ENCODE data around the gene ATP5F1C. TPM values are rescaled to one million over a fixed set of nuclear protein-coding genes. Genes with fewer than 3 reads are reported as not detected.
A peak's percentile ranks its signal among the peaks of the same experiment; 100 is the strongest.

ATP5F1C gene
- total and polyA plus RNA-seq, 2 experiments from 2014 or later, result 332 to 537 TPM

DNA sequence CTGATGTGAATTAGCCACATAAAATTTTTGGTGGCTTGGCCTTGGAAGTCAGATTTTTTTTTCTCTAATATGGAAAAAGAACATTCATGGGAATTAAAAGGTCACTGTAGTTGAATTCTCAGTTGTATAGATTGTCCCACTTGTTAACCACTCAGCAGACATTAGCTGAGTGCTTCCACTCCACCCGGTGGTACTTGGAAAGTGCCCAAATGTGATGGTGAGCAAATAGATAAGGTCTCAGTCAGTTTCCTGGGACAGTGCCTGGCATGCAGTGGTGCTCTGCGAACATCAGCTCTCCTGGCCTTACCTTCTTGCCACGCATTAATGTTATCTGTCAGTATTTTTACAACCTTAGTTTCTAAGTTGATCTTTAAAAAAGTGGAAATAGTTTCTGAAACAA lies 1.4 kb downstream of the ATP5F1C start:
- H3K9me2 ChIP-seq (ENCODE audit: insufficient read depth), result no peaks in the 10 kb centered on the region
- H3K36me3 Mint-ChIP-seq (ENCODE audit: low read depth), result peaks cover 9% of the 10 kb centered on the region; the same call in 2 of the 3 replicates
- H4K20me1 ChIP-seq (replicated peaks; ENCODE audit: insufficient read depth), result peaks cover 40% of the 10 kb centered on the region
- no peak for TF ChIP-seq POLR2AphosphoS5 (IDR thresholded peaks at IDR 0.05; ENCODE audit: low read depth)
- TF ChIP-seq, protein P1, sequence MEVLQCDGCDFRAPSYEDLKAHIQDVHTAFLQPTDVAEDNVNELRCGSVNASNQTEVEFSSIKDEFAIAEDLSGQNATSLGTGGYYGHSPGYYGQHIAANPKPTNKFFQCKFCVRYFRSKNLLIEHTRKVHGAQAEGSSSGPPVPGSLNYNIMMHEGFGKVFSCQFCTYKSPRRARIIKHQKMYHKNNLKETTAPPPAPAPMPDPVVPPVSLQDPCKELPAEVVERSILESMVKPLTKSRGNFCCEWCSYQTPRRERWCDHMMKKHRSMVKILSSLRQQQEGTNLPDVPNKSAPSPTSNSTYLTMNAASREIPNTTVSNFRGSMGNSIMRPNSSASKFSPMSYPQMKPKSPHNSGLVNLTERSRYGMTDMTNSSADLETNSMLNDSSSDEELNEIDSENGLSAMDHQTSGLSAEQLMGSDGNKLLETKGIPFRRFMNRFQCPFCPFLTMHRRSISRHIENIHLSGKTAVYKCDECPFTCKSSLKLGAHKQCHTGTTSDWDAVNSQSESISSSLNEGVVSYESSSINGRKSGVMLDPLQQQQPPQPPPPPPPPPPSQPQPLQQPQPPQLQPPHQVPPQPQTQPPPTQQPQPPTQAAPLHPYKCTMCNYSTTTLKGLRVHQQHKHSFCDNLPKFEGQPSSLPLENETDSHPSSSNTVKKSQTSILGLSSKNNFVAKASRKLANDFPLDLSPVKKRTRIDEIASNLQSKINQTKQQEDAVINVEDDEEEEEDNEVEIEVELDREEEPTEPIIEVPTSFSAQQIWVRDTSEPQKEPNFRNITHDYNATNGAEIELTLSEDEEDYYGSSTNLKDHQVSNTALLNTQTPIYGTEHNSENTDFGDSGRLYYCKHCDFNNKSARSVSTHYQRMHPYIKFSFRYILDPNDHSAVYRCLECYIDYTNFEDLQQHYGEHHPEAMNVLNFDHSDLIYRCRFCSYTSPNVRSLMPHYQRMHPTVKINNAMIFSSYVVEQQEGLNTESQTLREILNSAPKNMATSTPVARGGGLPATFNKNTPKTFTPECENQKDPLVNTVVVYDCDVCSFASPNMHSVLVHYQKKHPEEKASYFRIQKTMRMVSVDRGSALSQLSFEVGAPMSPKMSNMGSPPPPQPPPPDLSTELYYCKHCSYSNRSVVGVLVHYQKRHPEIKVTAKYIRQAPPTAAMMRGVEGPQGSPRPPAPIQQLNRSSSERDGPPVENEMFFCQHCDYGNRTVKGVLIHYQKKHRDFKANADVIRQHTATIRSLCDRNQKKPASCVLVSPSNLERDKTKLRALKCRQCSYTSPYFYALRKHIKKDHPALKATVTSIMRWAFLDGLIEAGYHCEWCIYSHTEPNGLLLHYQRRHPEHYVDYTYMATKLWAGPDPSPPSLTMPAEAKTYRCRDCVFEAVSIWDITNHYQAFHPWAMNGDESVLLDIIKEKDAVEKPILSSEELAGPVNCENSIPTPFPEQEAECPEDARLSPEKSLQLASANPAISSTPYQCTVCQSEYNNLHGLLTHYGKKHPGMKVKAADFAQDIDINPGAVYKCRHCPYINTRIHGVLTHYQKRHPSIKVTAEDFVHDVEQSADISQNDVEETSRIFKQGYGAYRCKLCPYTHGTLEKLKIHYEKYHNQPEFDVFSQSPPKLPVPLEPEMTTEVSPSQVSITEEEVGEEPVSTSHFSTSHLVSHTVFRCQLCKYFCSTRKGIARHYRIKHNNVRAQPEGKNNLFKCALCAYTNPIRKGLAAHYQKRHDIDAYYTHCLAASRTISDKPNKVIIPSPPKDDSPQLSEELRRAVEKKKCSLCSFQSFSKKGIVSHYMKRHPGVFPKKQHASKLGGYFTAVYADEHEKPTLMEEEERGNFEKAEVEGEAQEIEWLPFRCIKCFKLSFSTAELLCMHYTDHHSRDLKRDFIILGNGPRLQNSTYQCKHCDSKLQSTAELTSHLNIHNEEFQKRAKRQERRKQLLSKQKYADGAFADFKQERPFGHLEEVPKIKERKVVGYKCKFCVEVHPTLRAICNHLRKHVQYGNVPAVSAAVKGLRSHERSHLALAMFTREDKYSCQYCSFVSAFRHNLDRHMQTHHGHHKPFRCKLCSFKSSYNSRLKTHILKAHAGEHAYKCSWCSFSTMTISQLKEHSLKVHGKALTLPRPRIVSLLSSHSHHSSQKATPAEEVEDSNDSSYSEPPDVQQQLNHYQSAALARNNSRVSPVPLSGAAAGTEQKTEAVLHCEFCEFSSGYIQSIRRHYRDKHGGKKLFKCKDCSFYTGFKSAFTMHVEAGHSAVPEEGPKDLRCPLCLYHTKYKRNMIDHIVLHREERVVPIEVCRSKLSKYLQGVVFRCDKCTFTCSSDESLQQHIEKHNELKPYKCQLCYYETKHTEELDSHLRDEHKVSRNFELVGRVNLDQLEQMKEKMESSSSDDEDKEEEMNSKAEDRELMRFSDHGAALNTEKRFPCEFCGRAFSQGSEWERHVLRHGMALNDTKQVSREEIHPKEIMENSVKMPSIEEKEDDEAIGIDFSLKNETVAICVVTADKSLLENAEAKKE (CRISPR knock-in tag; IDR thresholded peaks at IDR 0.05), result no peak
- TF ChIP-seq, protein P2, sequence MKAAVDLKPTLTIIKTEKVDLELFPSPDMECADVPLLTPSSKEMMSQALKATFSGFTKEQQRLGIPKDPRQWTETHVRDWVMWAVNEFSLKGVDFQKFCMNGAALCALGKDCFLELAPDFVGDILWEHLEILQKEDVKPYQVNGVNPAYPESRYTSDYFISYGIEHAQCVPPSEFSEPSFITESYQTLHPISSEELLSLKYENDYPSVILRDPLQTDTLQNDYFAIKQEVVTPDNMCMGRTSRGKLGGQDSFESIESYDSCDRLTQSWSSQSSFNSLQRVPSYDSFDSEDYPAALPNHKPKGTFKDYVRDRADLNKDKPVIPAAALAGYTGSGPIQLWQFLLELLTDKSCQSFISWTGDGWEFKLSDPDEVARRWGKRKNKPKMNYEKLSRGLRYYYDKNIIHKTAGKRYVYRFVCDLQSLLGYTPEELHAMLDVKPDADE (IDR thresholded peaks at IDR 0.05), result no peak
- no peak for TF ChIP-seq ZNF114 (CRISPR knock-in tag; IDR thresholded peaks at IDR 0.05)
- no peak for TF ChIP-seq STAT1 (IDR thresholded peaks at IDR 0.05; ENCODE audit: unreplicated experiment)
- TF ChIP-seq, protein P3, sequence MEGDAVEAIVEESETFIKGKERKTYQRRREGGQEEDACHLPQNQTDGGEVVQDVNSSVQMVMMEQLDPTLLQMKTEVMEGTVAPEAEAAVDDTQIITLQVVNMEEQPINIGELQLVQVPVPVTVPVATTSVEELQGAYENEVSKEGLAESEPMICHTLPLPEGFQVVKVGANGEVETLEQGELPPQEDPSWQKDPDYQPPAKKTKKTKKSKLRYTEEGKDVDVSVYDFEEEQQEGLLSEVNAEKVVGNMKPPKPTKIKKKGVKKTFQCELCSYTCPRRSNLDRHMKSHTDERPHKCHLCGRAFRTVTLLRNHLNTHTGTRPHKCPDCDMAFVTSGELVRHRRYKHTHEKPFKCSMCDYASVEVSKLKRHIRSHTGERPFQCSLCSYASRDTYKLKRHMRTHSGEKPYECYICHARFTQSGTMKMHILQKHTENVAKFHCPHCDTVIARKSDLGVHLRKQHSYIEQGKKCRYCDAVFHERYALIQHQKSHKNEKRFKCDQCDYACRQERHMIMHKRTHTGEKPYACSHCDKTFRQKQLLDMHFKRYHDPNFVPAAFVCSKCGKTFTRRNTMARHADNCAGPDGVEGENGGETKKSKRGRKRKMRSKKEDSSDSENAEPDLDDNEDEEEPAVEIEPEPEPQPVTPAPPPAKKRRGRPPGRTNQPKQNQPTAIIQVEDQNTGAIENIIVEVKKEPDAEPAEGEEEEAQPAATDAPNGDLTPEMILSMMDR (conservative IDR thresholded peaks at IDR 0.05; ENCODE audit: low read depth in 2 of 2), result no peak
- H3K4me1 Mint-ChIP-seq, result peaks cover 13% of the 10 kb centered on the region; the same call in 2 of the 3 replicates
- peak overlapping the region; percentile 93 for H3K4me2 ChIP-seq
- no peaks in the 10 kb centered on the region for H3F3A ChIP-seq (replicated peaks; ENCODE audit: low read depth)
- no peak overlapping the region for H2AFZ ChIP-seq
- H3K27ac Mint-ChIP-seq, result no peak overlapping the region
- H3K4me3 ChIP-seq, result peak overlapping the region; percentile 96
- H3K79me2 ChIP-seq (replicated peaks; ENCODE audit: insufficient read depth), result peaks cover 97% of the 10 kb centered on the region
- no peaks in the 10 kb centered on the region for H3K9me3 Mint-ChIP-seq
- H3K4me3 Mint-ChIP-seq, result no peak overlapping the region
- no peak for ATAC-seq
- H3K27me3 Mint-ChIP-seq (ENCODE audit: insufficient read depth, low read depth, poor library complexity), result peaks cover 3% of the 10 kb centered on the region
- peaks cover 19% of the 10 kb centered on the region for H3K4me1 ChIP-seq (ENCODE audit: insufficient read depth)
- H3K27ac ChIP-seq (ENCODE audit: low read depth), result no peak overlapping the region
- DNase-seq (ENCODE audit: low spot score), result no peak
- no peaks in the 10 kb centered on the region; the same call in 1 of the 2 replicates for H3K36me3 ChIP-seq (ENCODE audit: insufficient read depth)
- no peaks in the 10 kb centered on the region for H3K27me3 ChIP-seq (ENCODE audit: insufficient read depth)

Measured in GM23338 (cell line).